Left lung (tissue), 10 donors: ENCODE results near the gene DGKI. TPM values are rescaled to one million over a fixed set of nuclear protein-coding genes. Genes with fewer than 3 reads are reported as not detected.

Experiments
- ATAC-seq: fragments of 200-7000 bp; cut with Tn5 transposase; one replicate; pipeline ENCODE4 v1.9.1; 2020; ENCODE audit warnings: moderate library complexity
- DNase-seq, 4 donors: peaks; one replicate each; pipeline ENCODE4 v3.0.0-alpha.2; 2013 to 2020
- H3K27ac ChIP-seq, 2 donors: fragments of 200-600 bp; sonication (generic) in 1 of 2; one replicate each; pipeline versions ENCODE4 v1.5.0 to v1.8.0; 2020 to 2021
- H3K27me3 ChIP-seq, 2 donors: fragments of 200-600 bp; sonication (generic) in 1 of 2; one replicate each; pipeline versions ENCODE4 v1.5.0 to v1.8.0; 2020 to 2021
- H3K36me3 ChIP-seq, 2 donors: fragments of 200-600 bp; sonication (generic) in 1 of 2; one replicate each; pipeline versions ENCODE4 v1.5.0 to v1.8.0; 2020 to 2021
- H3K4me1 ChIP-seq, 2 donors: fragments of 200-600 bp; one replicate each; pipeline ENCODE4 v1.8.0; 2021
- H3K4me3 ChIP-seq, 2 donors: fragments of 200-600 bp; sonication (generic) in 1 of 2; one replicate each; pipeline versions ENCODE4 v1.5.0 to v1.8.0; 2020 to 2021; ENCODE audit warnings: mild to moderate bottlenecking in 1 of 2
- H3K9me3 ChIP-seq, 2 donors: fragments of 200-600 bp; sonication (generic) in 1 of 2; one replicate each; pipeline versions ENCODE4 v1.5.0 to v1.8.0; 2020 to 2021
- CTCF ChIP-seq, 2 donors: fragments of 200-600 bp; sonication (generic) in 1 of 2; IDR thresholded peaks; one replicate each; pipeline versions ENCODE4 v1.5.0 to v1.8.0; 2021; ENCODE audit warnings: antibody characterized with exemption in 2 of 2
- intact Hi-C, 2 donors: fragments of 100-400 bp; cut with DNase I; formaldehyde crosslinking; loops; one replicate each; pipeline versions ENCODE4 v1.11.2 to v1.14.2; 2022
- polyA plus RNA-seq, 6 donors: library from polyadenylated mRNA; unstranded; fragments of 120-200 nt; gene quantifications; one replicate each; pipeline ENCODE4 v1.2.1, GENCODE V29; 2013; ENCODE audit not compliant: insufficient read length in 6 of 6
- total RNA-seq, 2 donors: library from RNA; stranded (reverse); fragmentation: NEBNext Ultra II Directional; extraction: Animal tissue kit (Norgen Biotek cat#: 25700); gene quantifications; one replicate each; pipeline ENCODE4 v1.2.1, GENCODE V29; 2021
- donor health status: DM: no; HTN: yes; CAD: no.
- donor health status: DM: no; HTN: no; CAD: no.

The DGKI gene
- total and polyA plus RNA-seq, 8 donors = 0.34 to 1.4 (median 0.50) TPM

- Histone ChIP-seq H3K4me1 (no peaks in the 10 kb centered on the region), H3K27me3 (no peaks in the 10 kb centered on the region), H3K36me3 (no peaks in the 10 kb centered on the region), H3K4me3 (no peak overlapping the region), H3K27ac (no peak overlapping the region), H3K9me3 (no peaks in the 10 kb centered on the region)
- no peak for DNase-seq
- no peak for ATAC-seq
- no peak for TF ChIP-seq CTCF (IDR thresholded peaks at IDR 0.05)
- intact Hi-C loops = no loop called here
Measured at GRCh38 chr7:137521451-137521850, 325.3 kb downstream of the DGKI start.

DNA sequence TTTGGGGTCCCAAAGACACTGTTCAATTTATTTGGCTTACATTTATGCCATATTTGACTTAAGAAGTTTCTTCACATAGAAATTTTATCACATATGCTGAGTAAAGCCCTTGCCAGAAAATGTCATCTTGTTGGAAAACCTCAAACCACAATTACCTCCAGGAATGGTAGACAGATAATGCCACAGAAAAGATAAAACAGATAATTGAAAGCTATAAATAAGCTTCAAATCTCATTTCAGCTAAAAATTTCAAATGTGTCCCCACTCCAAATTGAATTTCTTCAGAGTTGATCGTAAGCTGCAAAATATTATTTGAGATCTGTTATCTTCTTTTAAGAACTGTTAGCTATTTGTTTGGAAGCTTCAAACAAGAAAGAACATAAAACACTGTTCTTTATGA lies 326.8 kb downstream of the DGKI start:
- no peak for TF ChIP-seq CTCF (IDR thresholded peaks at IDR 0.05)
- intact Hi-C loops = no loop called here
- H3K36me3 ChIP-seq = no peaks in the 10 kb centered on the region

GRCh38 chr7:137519181-137519691 lies 327.5 kb downstream of the DGKI start:
- no peak for TF ChIP-seq CTCF (IDR thresholded peaks at IDR 0.05)
- no peaks in the 10 kb centered on the region for H3K4me1 ChIP-seq

More for the DNA sequence above, 326.8 kb downstream of the DGKI start:
- Histone ChIP-seq H3K27me3 (no peaks in the 10 kb centered on the region), H3K4me3 (no peak overlapping the region), H3K4me1 (no peaks in the 10 kb centered on the region), H3K27ac (no peak overlapping the region), H3K9me3 (no peaks in the 10 kb centered on the region)
- DNase-seq (no peak), ATAC-seq (no peak)

DNA sequence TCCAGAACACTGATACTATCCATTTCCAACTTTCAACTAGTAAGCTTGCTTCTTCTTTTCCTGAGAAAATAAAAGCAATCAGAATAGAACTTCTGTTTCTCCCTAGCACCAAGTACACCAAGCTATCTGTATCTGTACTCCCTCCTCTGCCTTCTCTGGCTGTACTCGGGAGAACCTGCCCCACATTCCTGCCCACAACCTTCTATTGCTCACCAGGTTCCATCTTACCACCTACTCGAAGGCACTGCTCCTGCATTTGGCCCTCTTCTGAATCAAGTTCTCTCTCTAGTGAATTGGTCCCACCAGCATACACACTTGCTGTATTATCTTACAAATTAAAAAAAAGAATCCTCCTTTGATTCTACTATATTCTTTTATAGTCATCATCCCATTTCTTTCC lies 333.7 kb downstream of the DGKI start:
- H3K4me3 ChIP-seq = no peak overlapping the region
- TF ChIP-seq CTCF (IDR thresholded peaks at IDR 0.05) = no peak
- intact Hi-C loops = no loop called here

More at GRCh38 chr7:137519181-137519691, 327.5 kb downstream of the DGKI start:
- Histone ChIP-seq H3K36me3 (no peaks in the 10 kb centered on the region), H3K4me3 (no peak overlapping the region), H3K9me3 (no peaks in the 10 kb centered on the region), H3K27ac (no peak overlapping the region), H3K27me3 (no peaks in the 10 kb centered on the region)
- intact Hi-C loops = no loop called here
- ATAC-seq (no peak), DNase-seq (peak in 1 of 4 donors; percentile 7)

GRCh38 chr7:137507096-137507495 lies 339.7 kb downstream of the DGKI start:
- Histone ChIP-seq H3K4me1 (no peaks in the 10 kb centered on the region), H3K27me3 (no peaks in the 10 kb centered on the region), H3K36me3 (no peaks in the 10 kb centered on the region), H3K9me3 (no peaks in the 10 kb centered on the region), H3K4me3 (no peak overlapping the region), H3K27ac (no peak overlapping the region)
- DNase-seq (no peak), ATAC-seq (no peak)
- intact Hi-C loops = no loop called here
- no peak for TF ChIP-seq CTCF (IDR thresholded peaks at IDR 0.05)

More for the DNA sequence above, 333.7 kb downstream of the DGKI start:
- ATAC-seq (no peak), DNase-seq (no peak)
- H3K27ac ChIP-seq = no peak overlapping the region
- no peaks in the 10 kb centered on the region for H3K36me3 ChIP-seq
- no peaks in the 10 kb centered on the region for H3K9me3 ChIP-seq
- H3K4me1 ChIP-seq = no peaks in the 10 kb centered on the region
- H3K27me3 ChIP-seq = no peaks in the 10 kb centered on the region
